HG03460 (cell line): Measurements from ENCODE around the gene THAP4.
"Not testable (repeated sequence)": the region's sequence is repeated elsewhere in the genome, so short reads cannot be mapped to it uniquely, and the experiment has no call there.

Source experiments
- ATAC-seq: cut with Tn5 transposase; IDR thresholded peaks from one replicate; pipeline ENCODE4 v1.9.1; 2021; ENCODE audit not compliant: unreplicated experiment

Gene THAP4

DNA sequence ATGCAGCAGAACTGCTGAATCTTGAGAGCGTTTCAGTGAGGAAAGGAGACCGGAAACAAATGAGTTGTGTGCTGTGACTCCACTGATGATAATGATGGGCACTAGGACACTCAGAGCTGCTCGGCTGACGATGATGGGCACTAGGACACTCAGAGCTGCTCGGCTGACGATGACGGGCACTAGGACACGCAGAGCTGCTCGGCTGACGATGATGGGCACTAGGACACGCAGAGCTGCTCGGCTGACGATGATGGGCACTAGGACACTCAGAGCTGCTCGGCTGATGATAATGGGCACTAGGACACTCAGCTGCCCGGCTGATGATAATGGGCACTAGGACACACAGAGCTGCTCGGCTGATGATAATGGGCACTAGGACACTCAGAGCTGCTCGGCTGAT, 47.1 kb downstream of the THAP4 start:
- not testable (repeated sequence) for ATAC-seq

- no peak for ATAC-seq
Measured at GRCh38 chr2:241586564-241587264, 50.2 kb downstream of the THAP4 start.

DNA sequence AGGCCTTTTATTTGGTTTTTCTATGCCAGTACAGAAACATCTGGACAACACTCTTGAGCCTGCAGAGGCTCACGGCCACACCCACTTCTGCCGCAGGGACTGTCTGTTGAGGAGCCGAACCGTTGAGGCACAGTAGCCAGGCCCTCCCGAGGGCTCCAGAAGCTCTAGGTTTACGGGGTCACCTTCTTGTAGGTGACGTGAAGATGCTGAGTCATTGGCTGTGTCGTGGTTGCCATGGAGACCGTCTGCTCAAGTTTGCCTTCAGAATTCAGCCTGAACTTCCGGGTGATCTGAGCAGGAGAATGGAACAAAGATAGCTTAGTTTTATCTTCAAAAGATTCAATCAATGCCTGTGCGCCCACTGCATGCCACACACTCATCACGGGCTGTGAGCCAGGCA, 52.5 kb downstream of the THAP4 start:
- no peak for ATAC-seq

GRCh38 chr2:241582806-241583205, 54.2 kb downstream of the THAP4 start:
- ATAC-seq, result no peak

DNA sequence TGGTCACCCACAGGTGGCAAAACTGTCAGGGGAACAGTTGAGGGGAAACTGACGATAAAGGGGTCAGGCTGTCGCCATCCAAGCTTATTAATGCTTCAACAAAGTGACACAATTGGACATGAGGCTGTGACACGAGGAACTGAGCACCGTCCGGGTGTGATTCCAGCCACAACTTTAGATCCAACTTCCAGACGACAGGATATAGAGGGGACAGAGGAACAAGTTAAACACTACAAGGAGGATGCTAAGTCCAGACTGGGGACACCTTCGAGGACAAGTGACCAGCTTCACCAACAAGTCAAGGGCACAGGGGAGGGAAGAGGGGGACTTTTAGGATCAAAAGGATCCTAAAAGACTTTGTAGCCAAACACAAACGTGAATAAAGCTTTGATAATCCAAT, 54.6 kb downstream of the THAP4 start:
- ATAC-seq, result no peak

GRCh38 chr2:241579281-241579680, 57.7 kb downstream of the THAP4 start:
- no peak for ATAC-seq

- ATAC-seq, result no peak
Measured at GRCh38 chr2:241577413-241578122, 59.4 kb downstream of the THAP4 start.

DNA sequence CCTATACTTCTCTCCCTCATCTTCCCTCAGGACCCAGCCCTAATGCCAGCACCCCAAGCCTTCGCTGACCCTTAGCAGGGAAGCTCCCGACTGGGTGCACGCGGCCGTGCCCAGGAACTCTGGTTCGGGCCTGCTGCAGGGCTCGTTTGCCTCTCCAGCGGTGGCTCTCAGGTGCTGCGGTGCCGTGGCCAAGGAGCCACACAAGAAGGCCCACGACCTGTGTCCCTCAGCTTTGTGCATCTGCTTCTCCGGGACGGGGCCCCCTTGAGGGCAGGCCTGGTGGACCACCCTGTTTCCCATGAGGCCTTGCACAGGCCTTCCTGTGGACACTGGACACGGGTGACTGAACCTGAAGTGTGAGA, 60.7 kb downstream of the THAP4 start:
- ATAC-seq, result no peak

- ATAC-seq, result no peak
Measured at GRCh38 chr2:241575624-241576292, 61.2 kb downstream of the THAP4 start.

- ATAC-seq, result no peak
Measured at GRCh38 chr2:241574911-241575623, 61.9 kb downstream of the THAP4 start.

GRCh38 chr2:241573741-241574140, 63.2 kb downstream of the THAP4 start:
- no peak for ATAC-seq

DNA sequence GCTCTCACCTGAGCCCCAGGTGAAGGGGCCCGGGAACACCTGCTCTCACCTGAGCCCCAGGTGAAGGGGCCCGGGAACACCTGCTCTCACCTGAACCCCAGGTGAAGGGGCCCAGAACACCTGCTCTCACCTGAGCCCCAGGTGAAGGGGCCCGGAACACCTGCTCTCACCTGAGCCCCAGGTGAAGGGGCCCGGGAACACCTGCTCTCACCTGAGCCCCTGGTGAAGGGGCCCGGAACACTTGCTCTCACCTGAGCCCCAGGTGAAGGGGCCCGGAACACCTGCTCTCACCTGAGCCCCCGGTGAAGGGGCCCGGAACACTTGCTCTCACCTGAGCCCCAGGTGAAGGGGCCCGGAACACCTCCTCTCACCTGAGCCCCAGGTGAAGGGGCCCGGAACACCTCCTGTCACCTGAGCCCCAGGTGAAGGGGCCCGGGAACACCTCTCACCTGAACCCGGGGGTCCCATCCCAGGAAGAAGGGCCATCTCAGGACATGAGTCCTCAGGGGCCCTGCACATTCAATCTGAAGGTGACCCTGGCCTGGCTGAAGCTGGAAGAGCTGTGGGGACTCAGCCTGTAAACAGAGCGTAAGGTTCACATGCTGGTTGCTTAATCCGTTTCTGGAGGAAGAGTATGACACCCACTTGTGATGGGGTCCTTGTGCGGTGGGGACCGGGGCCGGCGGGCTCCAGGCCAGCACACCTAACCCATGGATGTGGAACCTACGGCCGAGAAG, 63.9 kb downstream of the THAP4 start:
- ATAC-seq, result not testable (repeated sequence)

DNA sequence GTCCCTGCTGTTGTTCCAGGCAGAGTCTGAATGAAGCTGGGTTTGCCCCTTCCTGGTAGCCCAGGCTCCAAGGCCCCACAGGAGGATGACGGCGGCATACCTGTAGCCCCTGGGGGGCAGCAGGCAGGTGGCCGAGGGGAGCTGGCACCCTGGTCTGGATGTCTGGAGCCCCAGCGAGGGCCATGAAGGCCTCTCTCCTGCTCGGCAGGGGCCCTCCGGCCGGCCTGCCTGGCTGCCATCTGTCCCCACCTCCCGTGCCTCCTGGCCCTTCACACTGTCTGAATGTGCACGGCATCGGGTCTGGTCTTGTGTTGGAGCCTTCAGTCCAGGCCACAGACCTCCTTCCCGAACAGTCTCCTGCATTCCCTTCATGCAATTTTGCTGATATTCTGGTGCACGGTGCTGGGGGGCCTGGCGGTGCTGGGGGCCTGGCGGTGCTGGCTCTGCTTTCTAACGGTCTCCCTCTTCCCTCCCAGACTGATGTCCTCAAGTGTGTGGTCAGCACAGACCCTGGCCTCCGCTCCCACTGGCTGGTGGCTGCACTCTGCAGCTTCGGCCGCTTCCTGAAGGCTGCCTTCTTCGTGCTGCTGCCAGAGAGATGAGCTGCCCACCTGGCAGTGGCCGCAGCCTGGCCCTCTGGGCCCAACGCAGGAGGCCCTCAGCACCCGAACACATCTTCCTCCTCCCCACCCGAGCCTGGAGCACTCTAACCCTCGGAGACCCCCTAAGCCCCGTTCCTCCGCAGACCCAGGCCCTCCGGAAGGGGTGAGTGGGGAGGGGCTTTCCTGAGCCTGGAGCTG, 64.9 kb downstream of the THAP4 start:
- no peak for ATAC-seq

- no peak for ATAC-seq
Measured at GRCh38 chr2:241570961-241571581, 65.9 kb downstream of the THAP4 start.

- no peak for ATAC-seq
Measured at GRCh38 chr2:241569831-241570281, 67.1 kb downstream of the THAP4 start.

GRCh38 chr2:241568726-241569125, 68.2 kb downstream of the THAP4 start:
- no peak for ATAC-seq

DNA sequence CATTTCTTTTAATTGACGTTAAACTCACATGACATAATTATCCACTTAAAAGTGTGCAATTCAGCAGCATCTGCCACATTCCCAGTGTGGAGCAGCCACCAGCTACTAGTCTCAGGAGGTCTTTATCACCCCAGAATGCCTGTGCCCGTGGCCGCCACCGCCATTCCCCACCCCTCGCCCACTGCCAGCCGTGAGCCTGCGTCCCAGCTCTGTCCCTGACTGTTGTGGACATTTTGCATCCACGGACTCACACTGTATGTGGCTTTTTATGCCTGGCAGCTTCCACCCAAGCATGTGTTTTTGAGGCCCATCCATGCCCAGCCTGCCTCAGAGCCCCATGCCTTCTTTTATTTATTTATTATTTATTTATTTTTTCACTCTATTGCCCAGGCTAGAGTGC, 69.2 kb downstream of the THAP4 start:
- no peak for ATAC-seq

GRCh38 chr2:241567266-241567665, 69.7 kb downstream of the THAP4 start:
- ATAC-seq, result not testable (repeated sequence)

GRCh38 chr2:241566468-241566867, 70.5 kb downstream of the THAP4 start:
- ATAC-seq, result no peak
